Putamen (tissue), 1 donor: ENCODE measurements around the gene SGSH.
"Not testable (repeated sequence)": the region's sequence is repeated elsewhere in the genome, so short reads cannot be mapped to it uniquely, and the experiment has no call there.

Source experiments
- DNase-seq: peaks from one replicate; pipeline ENCODE4 v3.0.0-alpha.2; 2016; ENCODE audit warnings: low spot score

The SGSH gene

GRCh38 chr17:80220054-80220735 lies at the start of gene SGSH, which contains the start of gene SLC26A11:
Gene SGSH (minus strand): TSS chr17:80220333. CDS start chr17:80220313, 20 bp downstream.
Gene SLC26A11 (plus strand): TSS chr17:80220427. CDS start chr17:80221561, 1,134 bp downstream.
- DNase-seq = peak; percentile 37

GRCh38 chr17:80269405-80269807 lies 49.3 kb upstream of the SGSH start:
- DNase-seq = no peak

- no peak for DNase-seq
Measured at GRCh38 chr17:80268427-80268826, 48.3 kb upstream of the SGSH start.

GRCh38 chr17:80267391-80267790 lies 47.3 kb upstream of the SGSH start:
- no peak for DNase-seq

- DNase-seq = no peak
Measured at GRCh38 chr17:80265205-80266068, 45.3 kb upstream of the SGSH start.

- DNase-seq = no peak
Measured at GRCh38 chr17:80264205-80265075, 44.3 kb upstream of the SGSH start.

- no peak for DNase-seq
Measured at GRCh38 chr17:80263253-80264204, 43.4 kb upstream of the SGSH start.

- DNase-seq = no peak
Measured at GRCh38 chr17:80262775-80263244, 42.7 kb upstream of the SGSH start.

- no peak for DNase-seq
Measured at GRCh38 chr17:80262291-80262690, 42.2 kb upstream of the SGSH start.

GRCh38 chr17:80261895-80262279 lies 41.8 kb upstream of the SGSH start:
- DNase-seq = no peak

- peak; percentile 32 for DNase-seq
Measured at GRCh38 chr17:80261159-80261894, 41.2 kb upstream of the SGSH start.

GRCh38 chr17:80260791-80261158 lies 40.6 kb upstream of the SGSH start, which contains the start of gene RNF213:
Gene RNF213 (plus strand): TSS chr17:80260852. CDS start chr17:80263682, 2,830 bp downstream.
- no peak for DNase-seq

- DNase-seq = peak; percentile 53
Measured at GRCh38 chr17:80260069-80260535, 40.0 kb upstream of the SGSH start.

- no peak for DNase-seq
Measured at GRCh38 chr17:80259457-80260068, 39.4 kb upstream of the SGSH start.

- not testable (repeated sequence) for DNase-seq
Measured at GRCh38 chr17:80258296-80258695, 38.2 kb upstream of the SGSH start.

- DNase-seq = no peak
Measured at GRCh38 chr17:80257716-80258213, 37.6 kb upstream of the SGSH start.

GRCh38 chr17:80256034-80256350 lies 35.9 kb upstream of the SGSH start:
- DNase-seq = no peak

- no peak for DNase-seq
Measured at GRCh38 chr17:80254396-80255251, 34.5 kb upstream of the SGSH start.
